Astrocyte of the cerebellum (primary cell): ENCODE data around the gene FBLIM1.

Experiments
- DNase-seq: peaks from one replicate; pipeline ENCODE4 v3.0.0-alpha.2; 2011; ENCODE audit warnings: low read depth
- H3K4me3 ChIP-seq: 2 replicates; pipeline ENCODE4 v1.5.1; 2011; ENCODE audit warnings: mild to moderate bottlenecking, low read depth, low read length, moderate library complexity
- CTCF ChIP-seq: IDR thresholded peaks from 2 replicates; pipeline ENCODE4 v1.5.1; 2012; ENCODE audit warnings: low read length, low read depth, moderate library complexity, mild to moderate bottlenecking; ENCODE audit errors: missing control alignments
- in situ Hi-C: cut with HindIII; loops from 2 replicates; pipeline ENCODE4 v1.10.0; 2017; ENCODE audit warnings: low sequenced_read_pairs

FBLIM1 gene

GRCh38 chr1:15730936-15731335, 27.7 kb upstream of the FBLIM1 start:
- no peak for TF ChIP-seq CTCF

GRCh38 chr1:15731735-15732685, 26.6 kb upstream of the FBLIM1 start:
- in situ Hi-C loops, result no loop called here
- no peak for TF ChIP-seq CTCF
- H3K4me3 ChIP-seq, result no peak overlapping the region
- no peak for DNase-seq

More at GRCh38 chr1:15730936-15731335, 27.7 kb upstream of the FBLIM1 start:
- no peak overlapping the region for H3K4me3 ChIP-seq
- DNase-seq, result no peak
- in situ Hi-C loops, result no loop called here

- TF ChIP-seq CTCF, result no peak
- in situ Hi-C loops, result no loop called here
- H3K4me3 ChIP-seq, result no peak overlapping the region
- no peak for DNase-seq
Observed at GRCh38 chr1:15732686-15733081, 25.9 kb upstream of the FBLIM1 start.

GRCh38 chr1:15733218-15733725, 25.3 kb upstream of the FBLIM1 start:
- no peak overlapping the region for H3K4me3 ChIP-seq

GRCh38 chr1:15733726-15734226, 24.8 kb upstream of the FBLIM1 start:
- no peak for TF ChIP-seq CTCF
- no peak for DNase-seq
- in situ Hi-C loops, result no loop called here
- H3K4me3 ChIP-seq, result no peak overlapping the region

More at GRCh38 chr1:15733218-15733725, 25.3 kb upstream of the FBLIM1 start:
- TF ChIP-seq CTCF, result no peak
- no peak for DNase-seq
- in situ Hi-C loops, result no loop called here

GRCh38 chr1:15734296-15734695, 24.3 kb upstream of the FBLIM1 start:
- no peak for DNase-seq
- in situ Hi-C loops, result no loop called here
- TF ChIP-seq CTCF, result no peak
- H3K4me3 ChIP-seq, result no peak overlapping the region
